ENCODE results near the gene BRD4. TPM values are rescaled to one million over a fixed set of nuclear protein-coding genes. Genes with fewer than 3 reads are reported as not detected.

Gene BRD4
- total RNA-seq, 1 experiment from 2014 or later = 189 TPM

GRCh38 chr19:15225760-15226159, 106.6 kb downstream of the BRD4 start:
- no TSS peak for BruUV-seq (replicated peaks)
- ChIA-PET CTCF (interaction anchor here (1.0 kb wide), 1 partner anchor 64 kb away, joined by 4 read pairs; no protein-coding TSS in a partner anchor), POLR2A (no interaction called here)
- Mint-ChIP-seq H3K27ac (ENCODE audit: low read depth, unreplicated experiment) (no peak overlapping the region), H3K4me3 (ENCODE audit: unreplicated experiment) (no peak overlapping the region), H3K4me1 (ENCODE audit: insufficient read depth, unreplicated experiment) (peaks cover 7% of the 10 kb centered on the region), H3K36me3 (ENCODE audit: insufficient read depth, unreplicated experiment) (peaks cover 11% of the 10 kb centered on the region), H3K27me3 (ENCODE audit: insufficient read depth, unreplicated experiment) (no peaks in the 10 kb centered on the region), H3K9me3 (ENCODE audit: unreplicated experiment) (no peaks in the 10 kb centered on the region)
- no peak for DNase-seq (ENCODE audit: unreplicated experiment)
- intact Hi-C loops (cut with micrococcal nuclease) = no loop called here
- TF ChIP-seq, protein P1, sequence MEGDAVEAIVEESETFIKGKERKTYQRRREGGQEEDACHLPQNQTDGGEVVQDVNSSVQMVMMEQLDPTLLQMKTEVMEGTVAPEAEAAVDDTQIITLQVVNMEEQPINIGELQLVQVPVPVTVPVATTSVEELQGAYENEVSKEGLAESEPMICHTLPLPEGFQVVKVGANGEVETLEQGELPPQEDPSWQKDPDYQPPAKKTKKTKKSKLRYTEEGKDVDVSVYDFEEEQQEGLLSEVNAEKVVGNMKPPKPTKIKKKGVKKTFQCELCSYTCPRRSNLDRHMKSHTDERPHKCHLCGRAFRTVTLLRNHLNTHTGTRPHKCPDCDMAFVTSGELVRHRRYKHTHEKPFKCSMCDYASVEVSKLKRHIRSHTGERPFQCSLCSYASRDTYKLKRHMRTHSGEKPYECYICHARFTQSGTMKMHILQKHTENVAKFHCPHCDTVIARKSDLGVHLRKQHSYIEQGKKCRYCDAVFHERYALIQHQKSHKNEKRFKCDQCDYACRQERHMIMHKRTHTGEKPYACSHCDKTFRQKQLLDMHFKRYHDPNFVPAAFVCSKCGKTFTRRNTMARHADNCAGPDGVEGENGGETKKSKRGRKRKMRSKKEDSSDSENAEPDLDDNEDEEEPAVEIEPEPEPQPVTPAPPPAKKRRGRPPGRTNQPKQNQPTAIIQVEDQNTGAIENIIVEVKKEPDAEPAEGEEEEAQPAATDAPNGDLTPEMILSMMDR (IDR thresholded peaks at IDR 0.05; ENCODE audit: unreplicated experiment) = no peak

- Mint-ChIP-seq H3K27ac (ENCODE audit: low read depth, unreplicated experiment) (no peak overlapping the region), H3K27me3 (ENCODE audit: insufficient read depth, unreplicated experiment) (no peaks in the 10 kb centered on the region), H3K4me1 (ENCODE audit: insufficient read depth, unreplicated experiment) (peaks cover 7% of the 10 kb centered on the region), H3K36me3 (ENCODE audit: insufficient read depth, unreplicated experiment) (peaks cover 8% of the 10 kb centered on the region), H3K9me3 (ENCODE audit: unreplicated experiment) (no peaks in the 10 kb centered on the region), H3K4me3 (ENCODE audit: unreplicated experiment) (peak overlapping the region; percentile 70)
- CTCF ChIA-PET = interaction anchor here (0.6 kb wide), 1 partner anchor 98 kb away, joined by 4 read pairs; no protein-coding TSS in a partner anchor
- DNase-seq (ENCODE audit: unreplicated experiment) = no peak
- TF ChIP-seq, protein P1 (IDR thresholded peaks at IDR 0.05; ENCODE audit: unreplicated experiment) = no peak
- no TSS peak for BruUV-seq (replicated peaks)
- POLR2A ChIA-PET = no interaction called here
- intact Hi-C loops (cut with micrococcal nuclease) = no loop called here
These were observed 108.5 kb downstream of the BRD4 start for GRCh38 chr19:15223649-15224361.

DNA sequence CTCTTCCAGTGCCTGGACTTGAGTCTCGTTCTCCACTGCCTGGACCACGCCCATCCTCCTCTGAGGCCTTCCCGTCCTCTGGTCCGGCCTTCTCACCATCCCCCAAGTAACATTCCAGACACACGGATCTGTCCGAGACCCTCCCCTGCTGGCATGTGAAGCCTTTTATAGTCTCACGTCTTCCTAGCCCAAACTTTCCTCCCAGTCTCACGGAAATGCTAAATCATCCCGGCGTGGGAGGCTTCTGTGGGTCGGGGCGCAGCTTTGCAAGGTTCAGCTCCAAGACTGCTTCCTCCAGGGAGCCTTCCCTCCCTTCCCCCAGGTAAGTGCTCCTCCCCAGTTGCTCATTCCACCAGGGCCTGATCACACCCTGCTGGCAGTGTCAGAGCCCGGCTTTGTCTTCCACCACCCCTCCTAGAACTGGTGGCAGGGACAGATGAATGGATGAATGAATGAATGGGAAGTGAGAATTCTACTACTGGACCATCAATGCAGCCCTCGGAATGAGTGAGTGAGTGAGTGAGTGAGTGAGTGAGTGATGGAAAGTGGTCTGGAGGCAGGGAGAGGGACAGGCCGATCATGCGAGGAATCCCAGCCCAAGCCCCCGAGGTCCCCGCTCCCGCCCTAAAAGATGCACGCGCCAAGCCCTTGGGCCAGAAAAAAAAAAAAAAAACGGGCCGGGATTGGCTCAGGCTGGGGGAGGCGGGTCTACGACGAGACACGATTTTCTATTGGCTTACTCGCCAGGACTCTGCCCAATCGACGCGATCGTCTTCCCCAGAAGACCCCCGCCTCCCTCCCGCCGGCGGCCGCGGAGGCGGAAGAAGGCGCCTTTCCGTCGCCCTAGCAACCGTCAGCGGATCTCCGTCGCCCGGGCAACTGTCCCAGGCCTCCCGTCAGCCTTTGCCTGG, 109.3 kb downstream of the BRD4 start:
- TF ChIP-seq, protein P1 (IDR thresholded peaks at IDR 0.05; ENCODE audit: unreplicated experiment) = no peak
- Mint-ChIP-seq H3K9me3 (ENCODE audit: unreplicated experiment) (no peaks in the 10 kb centered on the region), H3K4me1 (ENCODE audit: insufficient read depth, unreplicated experiment) (peaks cover 7% of the 10 kb centered on the region), H3K36me3 (ENCODE audit: insufficient read depth, unreplicated experiment) (peaks cover 6% of the 10 kb centered on the region), H3K27ac (ENCODE audit: low read depth, unreplicated experiment) (no peak overlapping the region), H3K27me3 (ENCODE audit: insufficient read depth, unreplicated experiment) (no peaks in the 10 kb centered on the region), H3K4me3 (ENCODE audit: unreplicated experiment) (peak overlapping the region; percentile 70)
- no TSS peak for BruUV-seq (replicated peaks)
- peak; percentile 86 for DNase-seq (ENCODE audit: unreplicated experiment)
- ChIA-PET POLR2A (no interaction called here), CTCF (no interaction called here)
- intact Hi-C loops (cut with micrococcal nuclease) = no loop called here

- CTCF ChIA-PET = no interaction called here
- Mint-ChIP-seq H3K4me3 (ENCODE audit: unreplicated experiment) (no peak overlapping the region), H3K9me3 (ENCODE audit: unreplicated experiment) (no peaks in the 10 kb centered on the region), H3K27ac (ENCODE audit: low read depth, unreplicated experiment) (no peak overlapping the region), H3K4me1 (ENCODE audit: insufficient read depth, unreplicated experiment) (peaks cover 7% of the 10 kb centered on the region), H3K27me3 (ENCODE audit: insufficient read depth, unreplicated experiment) (no peaks in the 10 kb centered on the region), H3K36me3 (ENCODE audit: insufficient read depth, unreplicated experiment) (peaks cover 6% of the 10 kb centered on the region)
- intact Hi-C loops (cut with micrococcal nuclease) = no loop called here
- POLR2A ChIA-PET = no interaction called here
- DNase-seq (ENCODE audit: unreplicated experiment) = no peak
- TF ChIP-seq, protein P1 (IDR thresholded peaks at IDR 0.05; ENCODE audit: unreplicated experiment) = no peak
- no TSS peak for BruUV-seq (replicated peaks)
These were observed 111.5 kb downstream of the BRD4 start for GRCh38 chr19:15220833-15221232.
